Stimulated activated CD8-positive, alpha-beta memory T cell treated with anti-CD3 and anti-CD28 coated beads, Interleukin-7, amount 100 ng/mL, for 4 hours (primary cell): Measurements from ENCODE around the gene FIGNL1.

Experiments
- DNase-seq, 2 donors: peaks; one replicate each; pipeline ENCODE4 v3.0.0-alpha.2; 2020; ENCODE audit warnings: low read depth in 2 of 2

Gene FIGNL1, protein sequence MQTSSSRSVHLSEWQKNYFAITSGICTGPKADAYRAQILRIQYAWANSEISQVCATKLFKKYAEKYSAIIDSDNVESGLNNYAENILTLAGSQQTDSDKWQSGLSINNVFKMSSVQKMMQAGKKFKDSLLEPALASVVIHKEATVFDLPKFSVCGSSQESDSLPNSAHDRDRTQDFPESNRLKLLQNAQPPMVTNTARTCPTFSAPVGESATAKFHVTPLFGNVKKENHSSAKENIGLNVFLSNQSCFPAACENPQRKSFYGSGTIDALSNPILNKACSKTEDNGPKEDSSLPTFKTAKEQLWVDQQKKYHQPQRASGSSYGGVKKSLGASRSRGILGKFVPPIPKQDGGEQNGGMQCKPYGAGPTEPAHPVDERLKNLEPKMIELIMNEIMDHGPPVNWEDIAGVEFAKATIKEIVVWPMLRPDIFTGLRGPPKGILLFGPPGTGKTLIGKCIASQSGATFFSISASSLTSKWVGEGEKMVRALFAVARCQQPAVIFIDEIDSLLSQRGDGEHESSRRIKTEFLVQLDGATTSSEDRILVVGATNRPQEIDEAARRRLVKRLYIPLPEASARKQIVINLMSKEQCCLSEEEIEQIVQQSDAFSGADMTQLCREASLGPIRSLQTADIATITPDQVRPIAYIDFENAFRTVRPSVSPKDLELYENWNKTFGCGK

DNA sequence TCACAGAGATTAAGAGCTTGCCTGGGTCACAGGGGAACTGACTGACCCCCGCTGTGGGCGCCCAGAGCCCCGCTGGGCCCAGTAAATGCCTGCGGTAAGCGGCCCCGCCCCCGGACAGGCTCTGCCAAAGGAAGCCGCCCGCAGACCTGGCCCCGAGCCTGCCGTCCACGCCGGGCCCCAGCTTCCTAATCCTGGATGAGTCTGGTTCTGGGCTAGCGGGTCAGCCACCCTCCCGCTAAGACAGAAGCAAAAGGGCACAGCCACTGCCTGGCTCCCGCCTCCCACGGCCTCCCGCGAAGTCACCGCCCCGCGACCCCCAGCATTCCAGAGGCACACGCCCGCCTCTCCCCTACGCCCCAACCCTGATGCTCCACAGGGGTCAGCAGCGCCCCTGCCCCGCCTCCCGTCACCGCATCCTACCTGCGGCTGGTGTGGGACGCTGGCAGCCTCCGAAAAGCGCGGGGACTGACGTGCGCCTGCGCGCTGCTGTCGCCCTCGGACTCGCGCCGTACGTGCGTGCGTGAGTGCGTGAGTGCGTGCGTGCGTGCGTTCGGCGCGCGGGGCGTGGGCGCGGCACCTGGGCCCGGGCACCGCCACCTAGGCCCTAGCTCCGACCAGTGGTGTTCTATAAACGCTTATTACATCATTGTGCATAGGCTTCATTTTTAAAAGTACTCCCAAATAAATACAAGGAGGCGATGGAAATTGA is at the start of gene FIGNL1:
Gene FIGNL1, minus strand, starts transcription at position 470 of the 709 bp plus-strand sequence. CDS start 3,063 bp downstream, outside the sequence.
- peak; percentile 63 to 81 for DNase-seq

DNA sequence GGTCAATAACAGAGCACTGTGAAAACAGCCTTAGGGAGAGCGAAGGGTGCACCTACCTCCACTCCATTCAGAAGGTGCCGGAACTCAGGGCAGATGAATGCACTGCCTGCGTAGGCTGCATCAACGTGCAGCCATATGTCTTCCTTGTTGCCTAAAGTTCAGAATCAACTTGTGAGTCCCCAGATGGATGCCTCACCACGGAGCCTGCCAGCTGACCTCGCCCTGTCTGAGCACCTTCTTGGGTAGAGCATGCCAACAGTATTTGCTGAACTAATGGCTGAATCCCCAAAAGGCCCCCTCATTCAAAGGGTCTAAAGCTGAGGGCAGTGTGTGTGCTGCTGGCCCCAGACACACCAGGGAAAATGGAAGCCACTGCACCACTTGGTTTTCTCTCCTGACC is 48.9 kb upstream of the FIGNL1 start:
- DNase-seq, result no peak

- DNase-seq, result no peak
Observed at GRCh38 chr7:50497968-50498367, 47.8 kb upstream of the FIGNL1 start.

GRCh38 chr7:50497068-50497642 is 47.0 kb upstream of the FIGNL1 start:
- no peak for DNase-seq

GRCh38 chr7:50496569-50496968 is 46.4 kb upstream of the FIGNL1 start:
- no peak for DNase-seq

- DNase-seq, result no peak
Observed at GRCh38 chr7:50495746-50496145, 45.6 kb upstream of the FIGNL1 start.

GRCh38 chr7:50492770-50493519 is 42.8 kb upstream of the FIGNL1 start:
- no peak for DNase-seq

GRCh38 chr7:50491943-50492342 is 41.8 kb upstream of the FIGNL1 start:
- DNase-seq, result no peak

DNA sequence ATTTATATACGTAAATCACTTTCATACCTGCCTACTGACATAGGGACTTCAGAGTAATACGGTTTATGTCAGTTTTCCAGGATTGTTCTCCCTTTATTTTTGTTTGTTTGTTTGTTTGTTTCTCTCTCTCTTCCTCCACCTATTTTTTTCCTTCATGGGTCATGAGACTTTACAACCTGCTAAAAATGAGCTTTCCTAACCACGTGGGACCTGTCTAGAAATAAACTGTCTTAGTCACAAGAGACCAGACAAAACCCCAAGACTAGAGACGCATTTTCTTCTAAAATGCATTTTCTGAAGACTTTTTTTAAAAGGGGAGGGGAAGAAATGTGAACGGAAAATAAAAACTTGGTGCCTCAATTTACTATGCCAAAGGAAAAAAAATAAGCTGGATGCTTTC is 41.1 kb upstream of the FIGNL1 start:
- no peak for DNase-seq

GRCh38 chr7:50488379-50488778 is 38.2 kb upstream of the FIGNL1 start:
- DNase-seq, result no peak

DNA sequence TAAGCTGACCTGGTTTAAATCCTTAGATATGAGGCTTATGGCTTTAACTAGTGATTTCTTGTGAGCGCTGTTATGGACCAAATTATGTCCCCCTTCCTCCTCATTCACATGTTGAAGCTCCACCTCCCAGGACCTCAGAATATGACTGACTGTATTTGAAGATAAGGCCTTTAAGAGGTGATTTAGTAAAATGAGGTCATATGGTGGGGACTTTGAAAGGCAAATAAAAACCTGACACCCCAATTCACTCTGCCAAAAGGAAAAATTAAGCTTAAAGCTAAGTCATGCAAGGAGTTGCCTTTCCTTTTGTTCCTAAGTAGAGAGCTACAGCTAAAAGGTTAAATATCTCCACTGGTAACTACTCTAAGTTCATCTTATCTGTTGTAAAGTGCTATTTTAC is 36.4 kb upstream of the FIGNL1 start:
- DNase-seq, result no peak

DNA sequence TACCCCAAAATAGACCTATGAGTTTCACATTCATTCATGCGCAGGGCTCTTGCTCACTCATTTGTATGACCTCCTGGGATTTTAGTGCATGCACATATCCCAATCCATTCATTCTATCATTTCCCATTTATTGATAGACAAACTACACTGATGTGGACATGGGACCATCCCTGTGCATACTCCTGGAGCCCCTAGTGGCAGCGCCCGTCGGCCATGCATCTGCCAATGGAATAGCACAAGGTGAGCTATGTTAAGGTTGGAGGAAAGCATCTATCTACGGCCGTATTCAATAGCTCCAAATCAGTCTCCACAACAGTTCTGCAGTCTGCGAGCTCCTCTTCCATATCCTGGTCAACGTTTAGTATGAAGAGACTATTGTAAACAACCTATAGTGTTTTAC is 31.7 kb upstream of the FIGNL1 start:
- DNase-seq, result no peak

DNA sequence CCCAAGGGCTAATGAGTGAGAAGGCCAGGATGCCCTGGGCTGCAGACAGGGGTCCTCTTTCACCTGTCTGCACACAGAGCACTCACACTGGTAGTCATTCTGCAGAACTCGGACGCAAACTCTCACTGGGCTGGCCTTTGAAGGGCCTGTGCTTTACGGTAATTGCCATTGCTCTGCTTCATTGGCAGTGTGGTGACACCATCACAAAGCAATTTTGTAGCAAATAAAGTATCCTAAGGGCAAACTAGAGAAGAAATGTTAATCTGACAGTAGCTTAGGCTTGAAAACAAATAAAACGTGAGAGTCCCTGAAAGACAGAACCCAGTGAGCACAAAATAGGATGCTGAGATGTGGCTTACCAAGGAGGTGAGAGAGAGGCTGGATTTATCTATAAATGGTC is 30.6 kb upstream of the FIGNL1 start:
- DNase-seq, result no peak

- DNase-seq, result no peak
Observed at GRCh38 chr7:50479743-50480517, 29.8 kb upstream of the FIGNL1 start.

GRCh38 chr7:50477640-50478039 is 27.5 kb upstream of the FIGNL1 start:
- no peak for DNase-seq

GRCh38 chr7:50476953-50477625 is 26.9 kb upstream of the FIGNL1 start:
- DNase-seq, result no peak

DNA sequence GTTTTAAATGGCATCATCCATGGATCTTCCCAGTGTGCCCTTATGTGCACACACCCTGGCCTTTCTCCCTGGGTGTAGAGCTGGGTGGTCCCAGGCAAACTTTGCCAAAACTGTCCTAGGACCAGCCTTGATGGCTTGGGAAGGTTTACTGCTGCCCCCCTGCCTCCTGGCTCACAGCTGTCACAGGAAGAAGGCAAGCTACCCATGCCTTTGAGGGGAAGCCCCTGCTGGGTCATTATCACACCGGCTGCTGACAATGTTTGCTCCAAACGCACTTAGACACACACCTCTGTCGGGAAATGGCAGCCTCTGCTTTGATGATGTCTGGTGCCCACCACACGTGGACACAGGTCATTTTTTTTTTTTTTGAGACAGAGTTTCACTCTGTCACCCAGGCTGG is 25.2 kb upstream of the FIGNL1 start:
- no peak for DNase-seq

DNA sequence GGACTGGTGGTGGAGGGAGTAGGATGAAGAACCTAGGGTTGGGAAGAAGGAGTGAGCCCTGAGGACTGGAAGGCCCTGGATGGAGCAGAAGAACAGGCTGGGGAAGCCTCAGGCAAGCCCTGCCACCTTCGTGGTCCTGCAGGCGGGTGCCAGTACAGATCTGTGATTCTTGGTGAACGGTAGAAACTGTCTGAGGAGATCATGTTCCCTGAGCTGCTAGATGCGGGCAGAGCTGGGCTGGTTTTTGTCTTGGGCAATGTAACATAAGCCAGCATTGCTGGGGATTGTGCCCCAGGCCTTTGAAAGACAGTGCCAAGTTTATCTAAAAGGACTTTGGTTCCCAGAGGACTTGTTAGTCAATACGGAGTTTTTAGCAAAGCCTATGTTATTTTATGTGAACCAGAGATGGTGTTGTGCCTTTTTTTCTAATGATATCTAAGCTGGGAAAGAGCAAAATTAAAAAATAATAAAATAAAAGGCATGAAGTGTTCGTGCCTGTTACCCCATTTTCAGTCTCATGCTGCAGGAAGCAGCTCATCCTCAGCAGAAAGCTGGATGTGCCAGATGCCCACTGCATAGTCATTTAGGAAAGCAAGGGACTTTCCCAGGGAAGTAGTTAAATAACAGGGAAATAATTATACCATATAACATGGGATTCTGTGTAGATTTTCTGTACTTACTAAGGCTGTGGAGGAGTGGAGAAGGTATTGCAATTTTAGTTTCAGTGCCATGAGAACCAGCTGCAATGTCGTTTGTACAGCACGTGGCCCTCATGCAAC is 24.4 kb upstream of the FIGNL1 start:
- no peak for DNase-seq

GRCh38 chr7:50473531-50473930 is 23.4 kb upstream of the FIGNL1 start:
- no peak for DNase-seq
